ENCODE data around the gene ASAP2.

Gene ASAP2

GRCh38 chr2:9330612-9331270, 124.1 kb downstream of the ASAP2 start:
- DNase-seq, result no peak

DNA sequence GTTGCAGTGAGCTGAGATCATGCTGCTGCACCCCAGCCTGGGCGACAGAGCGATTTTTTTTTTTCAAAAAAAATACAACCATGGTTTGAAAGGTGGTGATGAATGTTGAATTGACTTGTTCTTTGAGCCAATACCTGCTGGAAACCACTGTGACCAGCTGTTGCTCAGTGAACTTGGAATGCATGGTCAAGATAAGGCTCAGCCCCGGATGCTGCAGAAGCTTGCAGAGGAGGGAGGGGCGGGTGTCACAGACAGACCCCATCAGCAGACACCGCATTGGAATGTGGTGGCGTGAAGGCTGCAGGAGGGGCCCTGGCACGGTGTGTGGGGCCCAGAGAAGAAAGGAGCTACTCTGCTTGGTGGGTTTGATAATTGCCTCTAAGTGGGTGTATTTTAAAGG, 125.1 kb downstream of the ASAP2 start:
- no peak for DNase-seq

DNA sequence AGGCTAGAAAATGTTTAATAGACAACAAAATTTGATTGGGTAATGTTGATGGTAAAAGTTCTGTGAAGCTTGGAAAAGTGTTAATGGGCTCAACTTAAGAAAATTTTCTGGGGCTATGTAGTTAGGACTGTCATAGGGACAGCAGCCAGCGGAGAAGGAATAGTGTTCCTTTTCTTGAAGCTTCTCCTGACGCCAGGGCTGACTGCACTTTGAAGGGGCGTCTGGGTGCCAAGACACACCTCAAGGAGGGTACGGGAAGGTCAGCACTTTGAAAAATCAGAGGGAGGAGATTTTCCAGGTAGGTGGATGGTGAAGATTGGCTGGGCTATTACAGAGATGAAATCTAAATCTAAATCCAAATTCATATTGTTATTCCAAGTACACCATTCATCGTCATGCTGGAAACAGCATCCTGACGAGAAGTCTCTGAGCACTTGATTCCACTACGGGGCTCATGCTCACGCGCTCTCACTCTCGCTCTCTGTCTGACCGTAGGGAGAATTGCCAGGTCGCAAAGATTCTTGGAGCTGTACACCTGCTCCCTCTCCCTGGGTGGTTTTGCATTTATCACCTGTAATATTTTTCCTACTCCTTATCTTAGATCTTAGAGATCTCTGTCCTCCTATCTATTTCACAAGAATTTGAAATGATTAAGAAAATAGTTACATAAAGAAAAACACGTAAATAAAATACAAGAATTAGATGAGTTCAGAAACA, 125.7 kb downstream of the ASAP2 start:
- no peak for DNase-seq

DNA sequence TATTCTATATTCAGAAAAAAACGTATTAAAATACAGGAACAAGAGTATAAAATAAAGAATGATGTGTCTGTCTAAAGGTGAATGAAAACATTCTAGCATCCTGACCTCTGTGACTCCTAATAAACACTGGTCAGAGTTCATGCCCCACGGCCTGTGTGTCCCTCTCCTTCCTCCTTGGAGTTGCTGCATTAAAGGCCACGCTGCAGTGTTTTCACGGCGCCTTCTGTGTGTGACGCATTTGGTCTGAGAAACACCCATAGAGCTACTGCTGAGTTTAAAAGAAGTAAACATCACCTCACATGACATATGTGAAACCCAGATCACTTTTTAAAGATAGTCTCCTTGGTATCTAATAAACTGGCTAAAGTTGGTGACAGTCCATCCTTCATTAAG, 126.2 kb downstream of the ASAP2 start:
- DNase-seq, result no peak

DNA sequence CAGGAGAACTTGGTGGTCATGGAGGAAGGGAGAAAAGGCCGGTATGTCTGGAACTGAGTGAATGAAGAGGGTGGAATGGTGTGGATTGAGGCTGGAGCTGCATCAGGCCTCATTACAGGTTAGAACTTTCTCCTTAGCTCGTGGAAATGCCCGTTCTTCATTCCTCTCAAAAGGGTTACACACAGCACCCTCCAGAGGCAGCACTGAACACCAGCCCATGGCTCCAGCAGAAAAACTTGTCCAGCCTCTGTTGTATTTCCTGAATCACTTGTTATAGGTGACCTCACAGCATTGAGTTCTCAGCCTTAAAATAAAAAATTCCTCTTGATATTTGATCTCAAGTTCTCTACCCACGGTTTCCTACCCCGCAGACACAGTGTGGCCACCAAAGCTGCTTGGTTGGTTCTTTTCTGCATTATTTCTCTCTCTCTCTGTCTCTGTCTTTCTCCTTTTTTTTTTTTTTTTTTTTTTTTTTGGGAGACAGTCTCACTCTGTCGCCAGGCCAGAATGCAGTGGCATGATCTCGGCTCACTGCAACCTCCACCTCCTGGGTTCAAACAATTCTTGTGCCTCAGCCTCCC, 127.1 kb downstream of the ASAP2 start:
- DNase-seq, result no peak

GRCh38 chr2:9334761-9335160, 128.1 kb downstream of the ASAP2 start:
- DNase-seq, result no peak

DNA sequence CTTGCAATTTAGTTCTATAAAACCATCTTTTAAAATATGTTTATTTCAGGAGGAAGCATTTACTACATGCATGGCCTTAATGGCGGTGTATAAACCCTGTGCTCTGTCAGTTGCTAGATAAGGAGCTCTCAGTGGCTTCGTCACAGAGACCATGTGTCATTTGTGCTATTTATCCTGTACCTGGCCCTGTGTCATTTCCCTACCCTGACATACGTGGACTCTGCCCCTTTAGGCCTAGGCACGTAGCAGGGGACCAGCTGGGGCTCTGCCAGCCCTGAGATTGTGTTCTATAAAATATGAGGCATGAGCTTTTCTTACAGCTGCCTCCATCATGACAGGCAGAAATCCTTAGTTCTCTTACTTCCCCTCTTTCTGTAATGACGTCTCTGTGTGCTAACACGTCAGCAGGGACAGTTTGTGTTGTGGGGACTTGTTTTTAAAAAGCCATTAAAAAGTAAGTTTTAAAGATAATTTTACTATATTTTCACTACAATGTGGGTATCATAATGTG, 128.8 kb downstream of the ASAP2 start:
- no peak for DNase-seq

GRCh38 chr2:9336241-9336575, 129.6 kb downstream of the ASAP2 start:
- no peak for DNase-seq

DNA sequence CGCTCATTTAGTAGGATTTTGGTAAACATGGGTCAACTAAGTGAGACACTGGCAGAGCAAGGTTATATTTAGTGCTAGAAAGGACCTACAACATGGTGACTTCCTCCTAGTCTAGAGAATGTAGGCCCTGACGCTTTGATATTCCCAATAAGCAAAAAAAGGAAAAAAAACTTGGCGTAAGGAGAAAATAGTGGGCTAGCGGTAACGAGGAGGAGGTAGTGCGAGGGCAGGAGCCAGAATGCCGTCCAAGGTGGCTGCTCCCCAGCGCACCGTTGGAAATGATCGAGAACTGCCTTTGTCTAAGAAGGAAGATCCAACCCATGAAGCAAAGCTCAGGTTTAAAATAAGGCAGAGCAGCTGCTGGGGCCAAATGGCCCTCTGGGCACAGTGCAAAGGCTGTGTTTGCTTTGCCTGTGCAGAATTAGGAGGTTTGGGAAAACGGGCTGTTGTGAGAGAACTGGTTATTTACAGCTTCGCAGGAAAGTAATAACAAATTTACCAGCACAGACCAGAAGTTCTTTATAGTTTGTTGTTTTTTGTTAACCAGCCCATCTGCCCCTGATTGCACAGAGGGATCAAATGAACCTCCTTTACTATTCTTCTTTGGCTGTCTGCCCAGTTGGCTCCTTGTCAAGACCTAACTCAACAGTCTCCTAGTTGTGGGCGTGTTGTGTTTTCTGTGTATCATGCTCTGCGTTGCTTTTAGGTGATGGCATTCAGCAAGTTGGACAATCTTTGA, 130.1 kb downstream of the ASAP2 start:
- DNase-seq, result no peak

GRCh38 chr2:9337901-9338300, 131.3 kb downstream of the ASAP2 start:
- DNase-seq, result no peak

- no peak for DNase-seq
These were observed 134.8 kb downstream of the ASAP2 start for GRCh38 chr2:9341337-9341887.

GRCh38 chr2:9342659-9343058, 136.0 kb downstream of the ASAP2 start:
- no peak for DNase-seq

- no peak for DNase-seq
These were observed 136.9 kb downstream of the ASAP2 start for GRCh38 chr2:9343524-9343923.

DNA sequence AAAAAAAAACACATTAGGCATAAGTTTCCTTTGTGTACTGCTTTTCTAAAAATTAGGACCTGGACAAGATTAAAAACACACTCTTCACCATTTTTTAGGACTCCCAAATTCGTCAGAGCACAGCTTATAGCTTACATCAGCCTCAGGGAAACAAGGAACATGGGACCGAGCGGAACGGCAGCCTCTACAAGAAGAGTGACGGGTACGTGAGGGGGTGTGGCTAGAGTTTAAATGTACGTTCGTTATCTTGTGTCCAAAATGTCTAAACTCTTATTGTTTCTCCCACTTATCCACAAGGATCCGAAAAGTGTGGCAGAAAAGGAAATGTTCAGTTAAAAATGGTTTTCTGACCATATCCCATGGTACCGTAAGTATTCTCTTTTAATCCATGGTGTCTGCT, 137.8 kb downstream of the ASAP2 start:
- DNase-seq, result no peak

GRCh38 chr2:9345343-9345742, 138.7 kb downstream of the ASAP2 start:
- no peak for DNase-seq

DNA sequence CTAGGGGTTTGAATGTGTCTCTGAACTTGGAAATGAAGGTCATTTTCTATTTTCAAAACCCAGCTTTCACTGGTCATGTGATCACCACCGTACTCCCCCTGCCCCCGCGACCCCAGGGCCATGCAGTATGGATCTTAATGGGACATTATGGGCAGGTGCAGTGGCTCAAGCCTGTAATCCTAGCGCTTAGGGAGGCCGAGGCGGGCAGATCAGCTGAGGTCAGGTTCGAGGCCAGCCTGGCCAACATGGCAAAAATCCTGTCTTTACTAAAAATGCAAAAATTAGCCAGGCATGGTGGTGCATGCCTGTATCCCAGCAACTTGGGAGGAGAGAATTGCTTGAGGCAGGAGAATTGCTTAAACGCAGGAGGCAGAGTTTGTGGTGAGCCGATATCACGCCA, 139.4 kb downstream of the ASAP2 start:
- no peak for DNase-seq

- DNase-seq, result no peak
These were observed 140.3 kb downstream of the ASAP2 start for GRCh38 chr2:9346885-9347284.

DNA sequence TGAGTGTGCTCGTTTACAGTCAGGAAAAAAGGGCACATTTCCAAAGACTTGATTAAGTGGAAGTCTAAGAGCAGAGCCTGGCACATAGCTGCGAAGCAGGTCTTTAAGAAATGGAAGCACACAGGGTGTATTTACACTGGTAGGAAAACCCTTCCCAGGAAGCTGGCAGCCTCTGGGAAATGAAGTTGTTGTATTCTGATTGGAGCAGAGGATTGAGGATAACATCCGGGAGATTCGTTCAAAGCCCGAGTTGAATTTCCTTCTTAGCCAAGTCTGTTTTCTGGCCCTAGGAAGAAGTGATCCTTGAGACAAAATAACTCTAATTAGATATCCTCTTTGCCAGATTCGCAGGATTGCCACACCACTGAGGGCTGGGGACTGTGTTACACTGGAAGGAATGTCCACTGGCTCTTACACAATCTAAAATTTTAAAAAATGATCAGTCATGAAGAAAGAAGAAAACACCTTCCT, 140.8 kb downstream of the ASAP2 start:
- DNase-seq, result no peak

- no peak for DNase-seq
These were observed 147.7 kb downstream of the ASAP2 start for GRCh38 chr2:9354318-9354717.

- no peak for DNase-seq
These were observed 148.7 kb downstream of the ASAP2 start for GRCh38 chr2:9355270-9355669.

- DNase-seq, result no peak
These were observed 149.1 kb downstream of the ASAP2 start for GRCh38 chr2:9355716-9356115.

DNA sequence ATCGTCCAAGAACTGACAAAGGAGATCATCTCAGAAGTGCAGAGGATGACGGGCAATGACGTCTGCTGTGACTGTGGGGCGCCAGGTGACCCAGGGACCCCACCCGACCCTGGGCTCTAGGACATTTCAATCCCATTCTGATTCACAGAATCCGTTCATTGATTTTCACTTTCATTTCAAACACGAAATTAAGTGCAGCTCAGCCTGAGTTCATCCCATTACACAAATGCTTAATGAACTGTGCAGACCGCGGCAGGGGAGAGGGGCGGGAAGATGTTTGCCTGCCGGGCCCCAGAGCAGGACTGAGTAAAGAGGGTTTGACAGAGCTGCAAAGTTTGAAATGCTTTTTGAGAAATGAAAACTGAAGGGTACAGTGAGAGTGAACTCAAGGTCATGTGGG, 149.6 kb downstream of the ASAP2 start:
- DNase-seq, result no peak

DNA sequence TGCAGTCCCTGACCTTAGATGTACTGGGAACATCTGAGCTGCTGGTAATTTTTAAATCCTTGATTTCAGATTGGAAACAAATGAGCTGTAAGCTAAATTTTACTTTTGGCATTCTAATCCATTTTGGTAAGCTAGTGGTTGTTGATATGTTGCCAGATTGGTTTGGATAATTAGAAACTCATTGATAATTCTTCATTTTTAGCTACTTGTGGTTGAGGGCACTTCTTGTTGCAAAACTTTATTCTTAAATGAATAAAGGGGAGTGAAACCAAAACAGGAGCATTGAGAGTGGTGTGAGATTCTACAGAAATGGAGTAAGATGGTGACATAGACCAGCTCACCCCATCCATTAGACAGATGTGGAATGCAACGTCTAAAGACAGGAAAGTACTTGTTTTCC, 152.2 kb downstream of the ASAP2 start:
- DNase-seq, result no peak
